Peyer's patch (tissue), 4 donors: Measurements from ENCODE around the gene ATP2C2. TPM values are rescaled to one million over a fixed set of nuclear protein-coding genes. Genes with fewer than 3 reads are reported as not detected.
A peak's percentile ranks its signal among the peaks of the same experiment; 100 is the strongest.
"Not testable (repeated sequence)": the region's sequence is repeated elsewhere in the genome, so short reads cannot be mapped to it uniquely, and the experiment has no call there.

Experiments
- DNase-seq, 3 donors: peaks; one replicate each; pipeline ENCODE4 v3.0.0-alpha.2; 2017 to 2019
- H3K27ac ChIP-seq, 4 donors: fragments of 200-600 bp; sonication (generic); one replicate each; pipeline ENCODE4 v1.5.1; 2016 to 2019
- H3K27me3 ChIP-seq, 2 donors: fragments of 200-600 bp; sonication (generic); one replicate each; pipeline ENCODE4 v1.5.1; 2019
- H3K36me3 ChIP-seq, 3 donors: fragments of 200-600 bp; sonication (generic); one replicate each; pipeline ENCODE4 v1.5.1; 2016 to 2019
- H3K4me1 ChIP-seq, 4 donors: fragments of 200-600 bp; sonication (generic); one replicate each; pipeline ENCODE4 v1.5.1; 2016 to 2019
- H3K4me3 ChIP-seq, 4 donors: fragments of 200-600 bp; sonication (generic); 1 replicate in 3 of 4; 2 replicates in 1 of 4; pipeline ENCODE4 v1.5.1; 2016 to 2019; ENCODE audit warnings: mild to moderate bottlenecking in 1 of 4
- H3K9me3 ChIP-seq, 4 donors: fragments of 200-600 bp; sonication (generic); one replicate each; pipeline ENCODE4 v1.5.1; 2016 to 2019; ENCODE audit warnings: mild to moderate bottlenecking in 1 of 4
- CTCF ChIP-seq, 6 experiments: fragments of 450-650 bp in 4 of 6; fragments of 200-600 bp in 2 of 6; sonication (generic) in 1 of 6; IDR thresholded peaks; one replicate each; pipeline ENCODE4 v1.5.1; 2017 to 2019; ENCODE audit warnings: antibody characterized with exemption in 6 of 6, mild to moderate bottlenecking in 3 of 6, moderate library complexity in 1 of 6
- POLR2A ChIP-seq, 2 donors: fragments of 450-650 bp; IDR thresholded peaks; one replicate each; pipeline ENCODE4 v1.5.1; 2017; ENCODE audit warnings: antibody characterized with exemption in 2 of 2, mild to moderate bottlenecking in 2 of 2, moderate library complexity in 2 of 2
- total RNA-seq, 4 donors: library from RNA; depleted of rRNA; stranded (reverse); fragments of >200 nt; gene quantifications; one replicate each; pipeline ENCODE4 v1.1.0, GENCODE V29; 2016

ATP2C2 gene
- total RNA-seq, 4 donors from 2014 or later: 84.2 to 148 (median 115) TPM

GRCh38 chr16:84386047-84386446 lies 17.7 kb downstream of the ATP2C2 start:
- H3K27me3 ChIP-seq: no peaks in the 10 kb centered on the region
- no peak overlapping the region for H3K4me3 ChIP-seq
- TF ChIP-seq CTCF (IDR thresholded peaks at IDR 0.05) (no peak), POLR2A (IDR thresholded peaks at IDR 0.05) (no peak)
- no peaks in the 10 kb centered on the region for H3K36me3 ChIP-seq
- H3K4me1 ChIP-seq: no peaks in the 10 kb centered on the region
- no peak overlapping the region for H3K27ac ChIP-seq
- no peak for DNase-seq
- no peaks in the 10 kb centered on the region for H3K9me3 ChIP-seq

GRCh38 chr16:84387021-84387420 lies 18.7 kb downstream of the ATP2C2 start:
- Histone ChIP-seq H3K4me1 (no peaks in the 10 kb centered on the region), H3K36me3 (no peaks in the 10 kb centered on the region), H3K27me3 (no peaks in the 10 kb centered on the region), H3K4me3 (no peak overlapping the region), H3K27ac (no peak overlapping the region), H3K9me3 (no peaks in the 10 kb centered on the region)
- no peak for DNase-seq
- no peak for TF ChIP-seq POLR2A (IDR thresholded peaks at IDR 0.05)
- TF ChIP-seq CTCF (IDR thresholded peaks at IDR 0.05): no peak

- H3K4me1 ChIP-seq: no peaks in the 10 kb centered on the region
- H3K4me3 ChIP-seq: no peak overlapping the region
- no peaks in the 10 kb centered on the region for H3K36me3 ChIP-seq
- no peak overlapping the region for H3K27ac ChIP-seq
- no peaks in the 10 kb centered on the region for H3K27me3 ChIP-seq
- DNase-seq: peak in 1 of 3 donors; percentile 31
- H3K9me3 ChIP-seq: no peaks in the 10 kb centered on the region
- TF ChIP-seq CTCF (IDR thresholded peaks at IDR 0.05) (no peak), POLR2A (IDR thresholded peaks at IDR 0.05) (no peak)
These were observed 21.9 kb downstream of the ATP2C2 start for GRCh38 chr16:84390131-84390785.

GRCh38 chr16:84391151-84392030 lies 23.1 kb downstream of the ATP2C2 start:
- H3K9me3 ChIP-seq: no peaks in the 10 kb centered on the region
- DNase-seq: peak in 1 of 3 donors; percentile 15
- no peaks in the 10 kb centered on the region for H3K27me3 ChIP-seq
- TF ChIP-seq POLR2A (IDR thresholded peaks at IDR 0.05) (no peak), CTCF (IDR thresholded peaks at IDR 0.05) (no peak)
- H3K4me1 ChIP-seq: no peaks in the 10 kb centered on the region
- H3K4me3 ChIP-seq: no peak overlapping the region
- no peaks in the 10 kb centered on the region for H3K36me3 ChIP-seq
- no peak overlapping the region for H3K27ac ChIP-seq

GRCh38 chr16:84392031-84392360 lies 23.7 kb downstream of the ATP2C2 start:
- Histone ChIP-seq H3K27ac (no peak overlapping the region), H3K27me3 (no peaks in the 10 kb centered on the region), H3K4me1 (no peaks in the 10 kb centered on the region), H3K4me3 (no peak overlapping the region), H3K9me3 (no peaks in the 10 kb centered on the region), H3K36me3 (no peaks in the 10 kb centered on the region)
- no peak for DNase-seq
- TF ChIP-seq CTCF (IDR thresholded peaks at IDR 0.05) (no peak), POLR2A (IDR thresholded peaks at IDR 0.05) (no peak)

- H3K9me3 ChIP-seq, H3K4me3 ChIP-seq, H3K36me3 ChIP-seq, H3K4me1 ChIP-seq, DNase-seq, H3K27ac ChIP-seq, H3K27me3 ChIP-seq: not testable (repeated sequence)
These were observed 27.7 kb downstream of the ATP2C2 start for GRCh38 chr16:84396082-84396481.
